SK-N-SH treated with all-trans-retinoic acid at 6 μM for 48 hours (cell line): ENCODE measurements around the gene CXCL3.

Experiments
- ATAC-seq: fragments of 200-7000 bp; cut with Tn5 transposase; 3 replicates; pipeline ENCODE4 v1.9.1; 2020; ENCODE audit warnings: mild to moderate bottlenecking, moderate library complexity
- CREB5 ChIP-seq: fragments of 250-450 bp; sonication (Bioruptor Pico); IDR thresholded peaks from 2 replicates; pipeline ENCODE4 v1.5.1; 2020; ENCODE audit warnings: low read depth, mild to moderate bottlenecking, moderate library complexity
- CSDC2 ChIP-seq: fragments of 250-450 bp; sonication (Bioruptor Pico); IDR thresholded peaks from 2 replicates; pipeline ENCODE4 v1.5.0; 2020; ENCODE audit warnings: mild to moderate bottlenecking, moderate library complexity
- CSRNP3 ChIP-seq: fragments of 250-450 bp; sonication (Bioruptor Pico); IDR thresholded peaks from 2 replicates; pipeline ENCODE4 v1.5.1; 2021; ENCODE audit warnings: mild to moderate bottlenecking, moderate library complexity
- ESRRG ChIP-seq: fragments of 250-450 bp; sonication (Bioruptor Pico); IDR thresholded peaks from 2 replicates; pipeline ENCODE4 v1.6.1; 2021; ENCODE audit warnings: mild to moderate bottlenecking
- GLIS3 ChIP-seq: fragments of 250-450 bp; sonication (Bioruptor Pico); IDR thresholded peaks from 2 replicates; pipeline ENCODE4 v1.5.0; 2020; ENCODE audit warnings: mild to moderate bottlenecking, moderate library complexity
- ISL1 ChIP-seq: fragments of 250-450 bp; sonication (Bioruptor Pico); IDR thresholded peaks from 2 replicates; pipeline ENCODE4 v2.1.2; 2022; ENCODE audit warnings: mild to moderate bottlenecking, moderate library complexity
- OSR1 ChIP-seq: fragments of 250-450 bp; sonication (Bioruptor Pico); IDR thresholded peaks from 2 replicates; pipeline ENCODE4 v1.8.0; 2022; ENCODE audit warnings: moderate library complexity, mild to moderate bottlenecking, inconsistent platforms
- PATZ1 ChIP-seq: fragments of 250-450 bp; sonication (Bioruptor Pico); IDR thresholded peaks from 2 replicates; pipeline ENCODE4 v1.8.0; 2020; ENCODE audit warnings: mild to moderate bottlenecking, moderate library complexity, borderline replicate concordance
- POU6F1 ChIP-seq: fragments of 250-450 bp; sonication (Bioruptor Pico); IDR thresholded peaks from 2 replicates; pipeline ENCODE4 v1.8.0; 2021; ENCODE audit warnings: low read depth, mild to moderate bottlenecking, moderate library complexity, borderline replicate concordance
- PPARA ChIP-seq: fragments of 250-450 bp; sonication (Bioruptor Pico); IDR thresholded peaks from 2 replicates; pipeline ENCODE4 v1.5.0; 2020; ENCODE audit warnings: mild to moderate bottlenecking, borderline replicate concordance
- RARB ChIP-seq: fragments of 250-450 bp; sonication (Bioruptor Pico); IDR thresholded peaks from 2 replicates; pipeline ENCODE4 v1.8.0; 2021; ENCODE audit warnings: mild to moderate bottlenecking, moderate library complexity
- TCF4 ChIP-seq: fragments of 250-450 bp; sonication (Bioruptor Pico); IDR thresholded peaks from 2 replicates; pipeline ENCODE4 v1.8.0; 2021; ENCODE audit warnings: mild to moderate bottlenecking, moderate library complexity, borderline replicate concordance
- TOX ChIP-seq: fragments of 250-450 bp; sonication (Bioruptor Pico); IDR thresholded peaks from 2 replicates; pipeline ENCODE4 v1.8.0; 2021; ENCODE audit warnings: mild to moderate bottlenecking, moderate library complexity, borderline replicate concordance
- TSHZ2 ChIP-seq: fragments of 250-450 bp; sonication (Bioruptor Pico); IDR thresholded peaks from 2 replicates; pipeline ENCODE4 v1.5.0; 2020; ENCODE audit warnings: mild to moderate bottlenecking, moderate library complexity
- ZFP3 ChIP-seq: fragments of 250-450 bp; sonication (Bioruptor Pico); IDR thresholded peaks from 2 replicates; pipeline ENCODE4 v1.5.0; 2020; ENCODE audit warnings: mild to moderate bottlenecking, moderate library complexity
- ZNF565 ChIP-seq: fragments of 450-650 bp; formaldehyde crosslinking; conservative IDR thresholded peaks from 2 replicates; pipeline ENCODE4 v1.5.0; 2020; ENCODE audit warnings: low read depth, mild to moderate bottlenecking, moderate library complexity
- ZNF70 ChIP-seq: fragments of 450-650 bp; formaldehyde crosslinking; IDR thresholded peaks from 2 replicates; pipeline ENCODE4 v1.5.0; 2020; ENCODE audit warnings: mild to moderate bottlenecking, moderate library complexity
- ZNF8 ChIP-seq: fragments of 450-650 bp; formaldehyde crosslinking; IDR thresholded peaks from 2 replicates; pipeline ENCODE4 v1.5.0; 2020; ENCODE audit warnings: mild to moderate bottlenecking, moderate library complexity

CXCL3 gene

GRCh38 chr4:74031576-74031975 lies 6.9 kb downstream of the CXCL3 start:
- no peak for ATAC-seq
- TF ChIP-seq GLIS3 (CRISPR knock-in tag) (no peak), ZNF8 (CRISPR knock-in tag) (no peak), OSR1 (CRISPR knock-in tag) (no peak), CREB5 (CRISPR knock-in tag) (no peak), CSDC2 (no peak), PPARA (CRISPR knock-in tag) (no peak), POU6F1 (no peak), ESRRG (no peak), TOX (CRISPR knock-in tag) (no peak), ZFP3 (no peak), ZNF70 (CRISPR knock-in tag) (no peak), CSRNP3 (CRISPR knock-in tag) (no peak), PATZ1 (CRISPR knock-in tag) (no peak), TCF4 (CRISPR knock-in tag) (no peak), ISL1 (no peak), RARB (CRISPR knock-in tag) (no peak)
- TF ChIP-seq, all 23 proteins: peak for 0

- no peak for ATAC-seq
Observed at GRCh38 chr4:74030285-74030684, 8.2 kb downstream of the CXCL3 start.

GRCh38 chr4:74028504-74028903 lies 10.0 kb downstream of the CXCL3 start:
- no peak for TF ChIP-seq CSRNP3 (CRISPR knock-in tag)
- no peak for TF ChIP-seq TSHZ2 (CRISPR knock-in tag)
- TF ChIP-seq PATZ1 (CRISPR knock-in tag): no peak
- ATAC-seq: no peak

More at GRCh38 chr4:74030285-74030684, 8.2 kb downstream of the CXCL3 start:
- TF ChIP-seq ZNF565 (CRISPR knock-in tag): no peak
